H9 (cell line): ENCODE data around the gene SSBP2. TPM values are rescaled to one million over a fixed set of nuclear protein-coding genes. Genes with fewer than 3 reads are reported as not detected.

Source experiments
- DNase-seq: peaks from one replicate; pipeline ENCODE4 v3.0.0-alpha.2; 2017
- H2AFZ ChIP-seq: one replicate; pipeline ENCODE4 v1.6.1; 2013; ENCODE audit warnings: mild to moderate bottlenecking, low read length, control low read depth, moderate library complexity
- H2AK5ac ChIP-seq: 2 replicates; pipeline ENCODE4 v1.6.1; 2013; ENCODE audit warnings: low read length, control low read depth, mixed read lengths; ENCODE audit not compliant: insufficient read length
- H2BK120ac ChIP-seq: one replicate; pipeline ENCODE4 v1.6.1; 2013; ENCODE audit warnings: low read depth, mild to moderate bottlenecking, low read length, control low read depth, inconsistent platforms; ENCODE audit not compliant: poor library complexity, severe bottlenecking
- H2BK12ac ChIP-seq: 2 replicates; pipeline ENCODE4 v1.6.1; 2013; ENCODE audit warnings: low read length, control low read depth, mixed read lengths, low read depth; ENCODE audit not compliant: insufficient read length
- H2BK15ac ChIP-seq: 2 replicates; pipeline ENCODE4 v1.6.1; 2013; ENCODE audit warnings: low read depth, low read length, control low read depth
- H2BK20ac ChIP-seq: one replicate; pipeline ENCODE4 v1.6.1; 2013; ENCODE audit warnings: low read depth, mild to moderate bottlenecking, low read length, control low read depth, inconsistent platforms; ENCODE audit not compliant: poor library complexity, severe bottlenecking
- H2BK5ac ChIP-seq: 2 replicates; pipeline ENCODE4 v1.6.1; 2013; ENCODE audit warnings: low read length, control low read depth, mixed read lengths; ENCODE audit not compliant: insufficient read length
- H3K14ac ChIP-seq: 2 replicates; pipeline ENCODE4 v1.6.1; 2013; ENCODE audit warnings: low read length, control low read depth; ENCODE audit not compliant: insufficient read depth
- H3K18ac ChIP-seq: 2 replicates; pipeline ENCODE4 v1.6.1; 2013; ENCODE audit warnings: low read depth, mild to moderate bottlenecking, mixed read lengths, low read length, control low read depth; ENCODE audit not compliant: insufficient read length
- H3K23ac ChIP-seq: 2 replicates; pipeline ENCODE4 v1.6.1; 2013; ENCODE audit warnings: low read length, control low read depth, mixed read lengths, low read depth; ENCODE audit not compliant: insufficient read length
- H3K23me2 ChIP-seq: 2 replicates; pipeline ENCODE4 v1.6.1; 2013; ENCODE audit warnings: low read depth, mild to moderate bottlenecking, mixed read lengths, low read length, control low read depth; ENCODE audit not compliant: insufficient read length, poor library complexity, severe bottlenecking
- H3K27ac ChIP-seq: 2 replicates; pipeline ENCODE4 v1.5.1; 2013; ENCODE audit warnings: low read length, control low read depth, mixed read lengths, low read depth; ENCODE audit not compliant: insufficient read length
- H3K27me3 ChIP-seq: 2 replicates; pipeline ENCODE4 v1.6.1; 2013; ENCODE audit warnings: low read length, control low read depth, inconsistent platforms; ENCODE audit not compliant: insufficient read depth
- H3K4ac ChIP-seq: 2 replicates; pipeline ENCODE4 v1.6.1; 2013; ENCODE audit warnings: low read depth, mild to moderate bottlenecking, control low read depth, inconsistent platforms, low read length, moderate library complexity
- H3K4me1 ChIP-seq: 2 replicates; pipeline ENCODE4 v1.6.1; 2013; ENCODE audit warnings: low read length, control low read depth, inconsistent platforms; ENCODE audit not compliant: insufficient read depth
- H3K4me2 ChIP-seq: 2 replicates; pipeline ENCODE4 v1.6.1; 2013; ENCODE audit warnings: low read length, control low read depth, mixed read lengths; ENCODE audit not compliant: insufficient read length, insufficient read depth
- H3K56ac ChIP-seq: 2 replicates; pipeline ENCODE4 v1.6.1; 2013; ENCODE audit warnings: low read depth, mild to moderate bottlenecking, mixed read lengths, low read length, control low read depth; ENCODE audit not compliant: insufficient read length
- H3K79me1 ChIP-seq: 2 replicates; pipeline ENCODE4 v1.6.1; 2013; ENCODE audit warnings: low read depth, mild to moderate bottlenecking, moderate library complexity, low read length, control low read depth, inconsistent platforms; ENCODE audit not compliant: insufficient read depth, poor library complexity, severe bottlenecking
- H3K79me2 ChIP-seq: 2 replicates; pipeline ENCODE4 v1.6.1; 2013; ENCODE audit warnings: low read length, control low read depth, inconsistent platforms; ENCODE audit not compliant: insufficient read depth
- H3K9ac ChIP-seq: 2 replicates; pipeline ENCODE4 v1.6.1; 2013; ENCODE audit warnings: low read length, control low read depth, mixed read lengths; ENCODE audit not compliant: insufficient read length; ENCODE audit errors: extremely low read depth
- H3K9me3 ChIP-seq: one replicate; pipeline ENCODE4 v1.6.1; 2013; ENCODE audit warnings: low read depth, low read length, inconsistent platforms; ENCODE audit not compliant: control insufficient read depth
- H3T11ph ChIP-seq: one replicate; pipeline ENCODE4 v1.6.1; 2013; ENCODE audit warnings: mild to moderate bottlenecking, low read length, control low read depth, inconsistent platforms
- H4K20me1 ChIP-seq: one replicate; pipeline ENCODE4 v1.6.1; 2013; ENCODE audit not compliant: control insufficient read depth, insufficient read length, insufficient read depth
- H4K5ac ChIP-seq: 2 replicates; pipeline ENCODE4 v1.6.1; 2013; ENCODE audit warnings: low read depth, mild to moderate bottlenecking, mixed read lengths, low read length, control low read depth; ENCODE audit not compliant: insufficient read length
- H4K8ac ChIP-seq: replicated peaks from 2 replicates; pipeline ENCODE4 v1.6.1; 2013; ENCODE audit warnings: low read length, control low read depth, mixed read lengths, low read depth; ENCODE audit not compliant: insufficient read length
- H4K91ac ChIP-seq: 2 replicates; pipeline ENCODE4 v1.6.1; 2013; ENCODE audit warnings: low read depth, mild to moderate bottlenecking, moderate library complexity, mixed read lengths, low read length, control low read depth; ENCODE audit not compliant: insufficient read length
- H3K27ac Mint-ChIP-seq, 3 experiments: 2 replicates in 2 of 3; 3 replicates in 1 of 3; pipeline ENCODE4 v1.8.0; 2020 to 2021; ENCODE audit warnings: mixed read lengths in 3 of 3, mild to moderate bottlenecking in 1 of 3, moderate library complexity in 1 of 3
- H3K27me3 Mint-ChIP-seq: 2 replicates; pipeline ENCODE4 v1.8.0; 2021; ENCODE audit warnings: low read depth, mild to moderate bottlenecking, moderate library complexity, mixed read lengths
- H3K36me3 Mint-ChIP-seq, 3 experiments: 2 replicates in 2 of 3; 3 replicates in 1 of 3; pipeline ENCODE4 v1.8.0; 2020 to 2021; ENCODE audit warnings: low read depth in 3 of 3, mixed read lengths in 3 of 3; ENCODE audit not compliant: insufficient read depth in 1 of 3
- H3K4me1 Mint-ChIP-seq, 2 experiments: 2 replicates each; pipeline ENCODE4 v1.8.0; 2020; ENCODE audit warnings: mixed read lengths in 2 of 2
- H3K4me3 Mint-ChIP-seq, 2 experiments: 2 replicates in 1 of 2; 3 replicates in 1 of 2; pipeline ENCODE4 v1.8.0; 2020 to 2021; ENCODE audit warnings: mild to moderate bottlenecking in 2 of 2, mixed read lengths in 2 of 2, moderate library complexity in 1 of 2
- H3K9me3 Mint-ChIP-seq, 2 experiments: 2 replicates in 1 of 2; 3 replicates in 1 of 2; pipeline ENCODE4 v1.8.0; 2020; ENCODE audit warnings: mild to moderate bottlenecking in 2 of 2, mixed read lengths in 2 of 2, moderate library complexity in 1 of 2
- CTCF ChIP-seq: fragments of 200-600 bp; sonication (generic); conservative IDR thresholded peaks from 3 replicates; pipeline ENCODE4 v1.8.0; 2021; ENCODE audit warnings: antibody characterized with exemption, mild to moderate bottlenecking
- WGBS: extraction: QIAGEN DNeasy Blood & Tissue Kit; methylation state at CpG from one replicate; pipeline ENCODE4 v1.1.7; 2013; ENCODE audit warnings: missing lambda C conversion rate, low lambda C conversion rate, mixed read lengths; ENCODE audit not compliant: insufficient read length; ENCODE audit errors: extremely low coverage; 5-methylcytosine and 5-hydroxymethylcytosine counted together
- total RNA-seq: library from RNA; stranded (reverse); gene quantifications from 2 replicates; pipeline ENCODE4 v1.2.1, GENCODE V29; 2021

SSBP2 gene
- total RNA-seq, 1 experiment from 2014 or later = 35.6 TPM

DNA sequence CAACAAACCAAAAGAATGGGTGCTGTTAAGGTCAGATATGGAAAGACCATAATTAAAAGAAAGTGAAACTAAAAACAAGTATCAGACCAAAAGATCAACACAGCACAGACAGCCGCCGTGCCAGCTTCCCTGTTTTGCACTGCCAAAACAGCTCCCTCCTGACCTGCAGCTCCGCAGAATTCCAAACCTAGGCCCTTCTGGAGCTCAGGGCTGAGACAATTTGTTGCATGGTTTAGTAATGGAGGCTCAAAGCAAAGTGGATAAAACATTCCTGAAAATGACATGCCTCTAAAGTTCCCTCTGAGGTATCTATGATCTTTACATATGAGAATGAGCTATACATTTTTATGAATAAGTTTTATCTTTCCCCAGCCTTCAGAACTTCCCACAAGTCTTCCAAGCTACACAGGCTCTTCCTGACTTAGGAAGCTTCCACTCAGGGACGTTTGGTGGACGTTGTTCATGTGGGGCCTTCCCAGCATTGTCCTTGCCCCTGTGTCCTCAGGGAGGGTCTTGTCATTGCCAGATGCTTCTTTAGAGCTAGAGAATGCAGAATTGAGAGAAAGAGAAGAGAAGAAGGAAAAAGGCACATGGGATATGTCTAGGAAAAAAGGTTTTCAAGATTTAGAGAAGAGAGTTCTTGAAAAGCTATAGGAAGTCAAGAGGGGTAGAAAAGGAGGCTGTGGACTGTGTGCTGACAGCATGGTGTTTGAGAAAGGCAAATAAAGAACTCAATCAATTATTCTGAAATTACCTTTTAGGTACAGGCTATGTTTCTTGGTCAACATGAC is 28.4 kb upstream of the SSBP2 start:
- Mint-ChIP-seq H3K27ac (no peak overlapping the region), H3K4me1 (peaks cover 3 to 11% of the 10 kb centered on the region in 2 experiments), H3K36me3 (no peaks in the 10 kb centered on the region), H3K9me3 (no peaks in the 10 kb centered on the region), H3K27me3 (no peaks in the 10 kb centered on the region), H3K4me3 (no peak overlapping the region; a peak in 1 of 5 replicates)
- H3K14ac ChIP-seq = no peak overlapping the region
- no peaks in the 10 kb centered on the region for H3K79me1 ChIP-seq
- no peaks in the 10 kb centered on the region for H3K79me2 ChIP-seq
- no peak overlapping the region for H2BK120ac ChIP-seq
- H3K4me1 ChIP-seq = no peaks in the 10 kb centered on the region
- H3K18ac ChIP-seq = no peak overlapping the region
- H3K4me2 ChIP-seq = no peak overlapping the region
- no peak overlapping the region for H2AFZ ChIP-seq
- H4K5ac ChIP-seq = no peak overlapping the region
- H3K4ac ChIP-seq = no peak overlapping the region
- no peak overlapping the region for H3T11ph ChIP-seq
- no peaks in the 10 kb centered on the region for H4K20me1 ChIP-seq
- no peaks in the 10 kb centered on the region for H3K9me3 ChIP-seq
- H3K23ac ChIP-seq = no peak overlapping the region
- no peak overlapping the region for H2BK15ac ChIP-seq
- WGBS = no CpG with 5 or more reads among the region's 5 CpGs
- no peak overlapping the region for H2AK5ac ChIP-seq
- no peak overlapping the region for H2BK20ac ChIP-seq
- no peak overlapping the region for H3K27ac ChIP-seq
- no peak for DNase-seq
- H2BK5ac ChIP-seq = no peak overlapping the region
- no peaks in the 10 kb centered on the region for H3K23me2 ChIP-seq
- no peak overlapping the region for H4K91ac ChIP-seq
- H4K8ac ChIP-seq = no peak overlapping the region
- no peak overlapping the region for H2BK12ac ChIP-seq
- H3K27me3 ChIP-seq = no peaks in the 10 kb centered on the region
- no peak for TF ChIP-seq CTCF
- no peak overlapping the region for H3K9ac ChIP-seq
- no peak overlapping the region for H3K56ac ChIP-seq
